Measurements from ENCODE around the gene VSIG2.

Gene VSIG2

DNA sequence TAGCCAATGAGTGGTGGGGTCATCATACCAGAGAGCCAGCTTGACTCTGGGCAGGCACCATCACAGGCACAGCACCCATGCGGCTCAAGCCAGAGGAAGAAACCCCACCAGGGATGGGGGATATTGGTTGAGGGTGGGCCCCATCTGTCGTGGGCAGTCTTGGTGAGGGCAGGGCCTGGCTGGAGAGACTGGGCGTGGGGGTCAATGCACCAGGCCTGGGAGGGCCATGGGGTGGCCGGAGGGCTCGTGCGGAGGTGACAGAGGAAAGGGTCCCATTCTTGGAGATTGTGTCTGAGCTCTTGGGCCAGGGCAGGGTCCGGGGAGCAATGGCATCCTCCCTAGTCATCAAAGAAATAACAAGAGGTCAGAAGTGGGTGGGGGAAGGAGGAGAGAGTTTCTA lies 1.6 kb upstream of the VSIG2 start:
- TF ChIP-seq ZNF473 (tag by site-specific recombination; IDR thresholded peaks at IDR 0.05) (no peak), ZNF776 (tag by site-specific recombination; IDR thresholded peaks at IDR 0.05; ENCODE audit: borderline replicate concordance) (no peak), ZNF48 (tag by site-specific recombination; IDR thresholded peaks at IDR 0.05) (no peak), SP2 (tag by site-specific recombination; IDR thresholded peaks at IDR 0.05) (no peak), ZNF175 (tag by site-specific recombination; IDR thresholded peaks at IDR 0.05) (no peak), ZEB2 (tag by site-specific recombination; IDR thresholded peaks at IDR 0.05) (no peak), ZNF221 (tag by site-specific recombination; IDR thresholded peaks at IDR 0.05; ENCODE audit: borderline replicate concordance) (no peak), ZNF157 (tag by site-specific recombination; IDR thresholded peaks at IDR 0.05) (no peak), ZNF121 (tag by site-specific recombination; IDR thresholded peaks at IDR 0.05) (no peak), ZNF16 (tag by site-specific recombination; IDR thresholded peaks at IDR 0.05; ENCODE audit: low read depth) (no peak), ZNF184 (tag by site-specific recombination; IDR thresholded peaks at IDR 0.05) (no peak), ZFP41 (tag by site-specific recombination; IDR thresholded peaks at IDR 0.05; ENCODE audit: borderline replicate concordance) (no peak), ZNF558 (tag by site-specific recombination; IDR thresholded peaks at IDR 0.05) (no peak), ZNF239 (tag by site-specific recombination; IDR thresholded peaks at IDR 0.05) (no peak), ZNF707 (tag by site-specific recombination; IDR thresholded peaks at IDR 0.05) (no peak), YY2 (tag by site-specific recombination; IDR thresholded peaks at IDR 0.05) (no peak), ZSCAN30 (tag by site-specific recombination; IDR thresholded peaks at IDR 0.05) (no peak), ZNF777 (tag by site-specific recombination; IDR thresholded peaks at IDR 0.05; ENCODE audit: borderline replicate concordance) (no peak)
- TF ChIP-seq, protein P1, sequence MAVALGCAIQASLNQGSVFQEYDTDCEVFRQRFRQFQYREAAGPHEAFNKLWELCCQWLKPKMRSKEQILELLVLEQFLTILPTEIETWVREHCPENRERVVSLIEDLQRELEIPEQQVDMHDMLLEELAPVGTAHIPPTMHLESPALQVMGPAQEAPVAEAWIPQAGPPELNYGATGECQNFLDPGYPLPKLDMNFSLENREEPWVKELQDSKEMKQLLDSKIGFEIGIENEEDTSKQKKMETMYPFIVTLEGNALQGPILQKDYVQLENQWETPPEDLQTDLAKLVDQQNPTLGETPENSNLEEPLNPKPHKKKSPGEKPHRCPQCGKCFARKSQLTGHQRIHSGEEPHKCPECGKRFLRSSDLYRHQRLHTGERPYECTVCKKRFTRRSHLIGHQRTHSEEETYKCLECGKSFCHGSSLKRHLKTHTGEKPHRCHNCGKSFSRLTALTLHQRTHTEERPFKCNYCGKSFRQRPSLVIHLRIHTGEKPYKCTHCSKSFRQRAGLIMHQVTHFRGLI (tag by site-specific recombination; IDR thresholded peaks at IDR 0.05) = no peak
- TF ChIP-seq, protein P2, sequence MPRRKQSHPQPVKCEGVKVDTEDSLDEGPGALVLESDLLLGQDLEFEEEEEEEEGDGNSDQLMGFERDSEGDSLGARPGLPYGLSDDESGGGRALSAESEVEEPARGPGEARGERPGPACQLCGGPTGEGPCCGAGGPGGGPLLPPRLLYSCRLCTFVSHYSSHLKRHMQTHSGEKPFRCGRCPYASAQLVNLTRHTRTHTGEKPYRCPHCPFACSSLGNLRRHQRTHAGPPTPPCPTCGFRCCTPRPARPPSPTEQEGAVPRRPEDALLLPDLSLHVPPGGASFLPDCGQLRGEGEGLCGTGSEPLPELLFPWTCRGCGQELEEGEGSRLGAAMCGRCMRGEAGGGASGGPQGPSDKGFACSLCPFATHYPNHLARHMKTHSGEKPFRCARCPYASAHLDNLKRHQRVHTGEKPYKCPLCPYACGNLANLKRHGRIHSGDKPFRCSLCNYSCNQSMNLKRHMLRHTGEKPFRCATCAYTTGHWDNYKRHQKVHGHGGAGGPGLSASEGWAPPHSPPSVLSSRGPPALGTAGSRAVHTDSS (tag by site-specific recombination; IDR thresholded peaks at IDR 0.05) = no peak
- no peak overlapping the region for H3K27ac ChIP-seq (ENCODE audit: extremely low read depth, low read depth, low read length)
- no peaks in the 10 kb centered on the region for H3K4me1 ChIP-seq (ENCODE audit: control insufficient read depth, insufficient read depth, low read length)
- no peaks in the 10 kb centered on the region for H3K9me3 ChIP-seq (ENCODE audit: control insufficient read depth, insufficient read depth, low read depth, low read length)
- ChIA-PET CTCF (interaction anchor here (1.6 to 2.1 kb wide), 3 partner anchors 10 to 83 kb away, joined by 7 to 9 read pairs (median 8); no protein-coding TSS in a partner anchor), POLR2A (interaction anchor here (1.3 to 2.0 kb wide), 2 partner anchors 10 kb away, joined by 4 to 9 read pairs; no protein-coding TSS in a partner anchor)
- no peaks in the 10 kb centered on the region for H3K36me3 ChIP-seq (ENCODE audit: control insufficient read depth in 2 of 2, insufficient read depth in 1 of 2, low read length in 2 of 2)
- no peak overlapping the region for H3K4me3 ChIP-seq (ENCODE audit: low read depth, low read length)

DNA sequence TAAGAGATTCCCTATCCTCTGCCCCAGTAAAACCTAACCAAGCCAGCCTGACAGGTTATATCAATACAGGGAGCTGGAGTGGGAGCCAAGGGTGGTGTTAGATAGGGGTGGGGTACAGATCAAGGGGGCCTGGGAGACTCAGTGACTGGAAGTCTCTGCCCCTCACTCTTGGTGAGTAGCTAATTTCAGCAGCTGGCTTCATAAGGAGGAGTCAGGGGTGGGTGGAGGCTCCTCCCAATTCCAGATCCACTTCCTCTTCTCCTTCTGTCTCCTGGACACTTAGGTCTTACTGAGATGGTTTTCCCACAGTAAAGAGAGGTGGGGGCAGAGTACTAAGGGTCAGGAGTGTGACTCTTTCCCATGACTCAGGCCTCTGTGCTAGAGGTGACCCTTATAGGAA lies 1.1 kb upstream of the VSIG2 start:
- ChIA-PET CTCF (interaction anchor here (0.6 to 2.1 kb wide), 5 partner anchors 10 to 85 kb away, joined by 3 to 9 read pairs (median 7); no protein-coding TSS in a partner anchor), POLR2A (interaction anchor here (0.6 to 2.0 kb wide), 5 partner anchors 9 to 108 kb away, joined by 3 to 9 read pairs (median 4); partner anchors contain the start of genes NRGN, SIAE and SPA17)
- no peak overlapping the region for H3K27ac ChIP-seq (ENCODE audit: extremely low read depth, low read depth, low read length)
- H3K4me3 ChIP-seq (ENCODE audit: low read depth, low read length) = no peak overlapping the region
- H3K9me3 ChIP-seq (ENCODE audit: control insufficient read depth, insufficient read depth, low read depth, low read length) = no peaks in the 10 kb centered on the region
- no peaks in the 10 kb centered on the region for H3K4me1 ChIP-seq (ENCODE audit: control insufficient read depth, insufficient read depth, low read length)
- no peaks in the 10 kb centered on the region for H3K36me3 ChIP-seq (ENCODE audit: control insufficient read depth in 2 of 2, insufficient read depth in 1 of 2, low read length in 2 of 2)
- TF ChIP-seq ZNF792 (tag by site-specific recombination; IDR thresholded peaks at IDR 0.05) = no peak
- TF ChIP-seq, protein P3, sequence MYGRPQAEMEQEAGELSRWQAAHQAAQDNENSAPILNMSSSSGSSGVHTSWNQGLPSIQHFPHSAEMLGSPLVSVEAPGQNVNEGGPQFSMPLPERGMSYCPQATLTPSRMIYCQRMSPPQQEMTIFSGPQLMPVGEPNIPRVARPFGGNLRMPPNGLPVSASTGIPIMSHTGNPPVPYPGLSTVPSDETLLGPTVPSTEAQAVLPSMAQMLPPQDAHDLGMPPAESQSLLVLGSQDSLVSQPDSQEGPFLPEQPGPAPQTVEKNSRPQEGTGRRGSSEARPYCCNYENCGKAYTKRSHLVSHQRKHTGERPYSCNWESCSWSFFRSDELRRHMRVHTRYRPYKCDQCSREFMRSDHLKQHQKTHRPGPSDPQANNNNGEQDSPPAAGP (tag by site-specific recombination; IDR thresholded peaks at IDR 0.05) = no peak
- TF ChIP-seq, protein P4, sequence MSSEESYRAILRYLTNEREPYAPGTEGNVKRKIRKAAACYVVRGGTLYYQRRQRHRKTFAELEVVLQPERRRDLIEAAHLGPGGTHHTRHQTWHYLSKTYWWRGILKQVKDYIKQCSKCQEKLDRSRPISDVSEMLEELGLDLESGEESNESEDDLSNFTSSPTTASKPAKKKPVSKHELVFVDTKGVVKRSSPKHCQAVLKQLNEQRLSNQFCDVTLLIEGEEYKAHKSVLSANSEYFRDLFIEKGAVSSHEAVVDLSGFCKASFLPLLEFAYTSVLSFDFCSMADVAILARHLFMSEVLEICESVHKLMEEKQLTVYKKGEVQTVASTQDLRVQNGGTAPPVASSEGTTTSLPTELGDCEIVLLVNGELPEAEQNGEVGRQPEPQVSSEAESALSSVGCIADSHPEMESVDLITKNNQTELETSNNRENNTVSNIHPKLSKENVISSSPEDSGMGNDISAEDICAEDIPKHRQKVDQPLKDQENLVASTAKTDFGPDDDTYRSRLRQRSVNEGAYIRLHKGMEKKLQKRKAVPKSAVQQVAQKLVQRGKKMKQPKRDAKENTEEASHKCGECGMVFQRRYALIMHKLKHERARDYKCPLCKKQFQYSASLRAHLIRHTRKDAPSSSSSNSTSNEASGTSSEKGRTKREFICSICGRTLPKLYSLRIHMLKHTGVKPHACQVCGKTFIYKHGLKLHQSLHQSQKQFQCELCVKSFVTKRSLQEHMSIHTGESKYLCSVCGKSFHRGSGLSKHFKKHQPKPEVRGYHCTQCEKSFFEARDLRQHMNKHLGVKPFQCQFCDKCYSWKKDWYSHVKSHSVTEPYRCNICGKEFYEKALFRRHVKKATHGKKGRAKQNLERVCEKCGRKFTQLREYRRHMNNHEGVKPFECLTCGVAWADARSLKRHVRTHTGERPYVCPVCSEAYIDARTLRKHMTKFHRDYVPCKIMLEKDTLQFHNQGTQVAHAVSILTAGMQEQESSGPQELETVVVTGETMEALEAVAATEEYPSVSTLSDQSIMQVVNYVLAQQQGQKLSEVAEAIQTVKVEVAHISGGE (tag by site-specific recombination; conservative IDR thresholded peaks at IDR 0.05; ENCODE audit: low read depth) = no peak
